H1 (cell line): ENCODE data around the gene FNIP2. TPM values are rescaled to one million over a fixed set of nuclear protein-coding genes. Genes with fewer than 3 reads are reported as not detected.

ENCODE experiments used
- CTCF ChIA-PET: fragments of 300-600 bp; sonication (Branson Sonifier 250); formaldehyde crosslinking; loops from one replicate; lab custom pipeline; 2021; ENCODE audit not compliant: partially characterized antibody; lab: Charles Lee
- POLR2A ChIA-PET: fragments of 300-600 bp; sonication (Branson Sonifier 250); formaldehyde crosslinking; loops from one replicate; lab custom pipeline; 2021; ENCODE audit warnings: inconsistent platforms; ENCODE audit not compliant: partially characterized antibody; lab: Charles Lee
- DNase-seq, 2 experiments: peaks; one replicate each; pipeline versions ENCODE4 v3.0.0 to v3.0.0-alpha.2; 2010 to 2022; ENCODE audit warnings: low spot score in 2 of 2, low read depth in 1 of 2, mixed read lengths in 1 of 2
- FAIRE-seq: peaks from 2 replicates; lab custom pipeline; 2011; peaks lifted over from hg19 to GRCh38; lab: Jason Lieb, UNC
- H2AFZ ChIP-seq: 2 replicates; pipeline ENCODE4 v1.8.1; 2012; ENCODE audit warnings: low read length, inconsistent platforms
- H2AK5ac ChIP-seq: 2 replicates; pipeline ENCODE4 v1.6.1; 2013; ENCODE audit warnings: low read depth, low read length
- H2BK120ac ChIP-seq: replicated peaks from 2 replicates; pipeline ENCODE3; 2013; ENCODE audit warnings: low read depth, low read length, inconsistent platforms
- H2BK12ac ChIP-seq: 2 replicates; pipeline ENCODE4 v1.6.1; 2013; ENCODE audit warnings: low read depth, low read length
- H2BK15ac ChIP-seq: 2 replicates; pipeline ENCODE4 v1.6.1; 2013; ENCODE audit warnings: low read length
- H2BK20ac ChIP-seq: 2 replicates; pipeline ENCODE4 v1.6.1; 2013; ENCODE audit warnings: low read length
- H2BK5ac ChIP-seq: 2 replicates; pipeline ENCODE4 v1.6.1; 2013; ENCODE audit warnings: low read depth, low read length
- H3K14ac ChIP-seq: 2 replicates; pipeline ENCODE4 v1.6.1; 2013; ENCODE audit warnings: inconsistent platforms; ENCODE audit not compliant: insufficient read length
- H3K18ac ChIP-seq: 2 replicates; pipeline ENCODE4 v1.6.1; 2013; ENCODE audit warnings: low read length; ENCODE audit errors: extremely low read depth
- H3K23ac ChIP-seq: 2 replicates; pipeline ENCODE4 v1.6.1; 2013; ENCODE audit warnings: inconsistent platforms; ENCODE audit not compliant: insufficient read length
- H3K23me2 ChIP-seq: 2 replicates; pipeline ENCODE4 v1.6.1; 2013; ENCODE audit warnings: low read depth, low read length
- H3K27ac ChIP-seq: 2 replicates; pipeline ENCODE4 v1.6.1; 2011; ENCODE audit warnings: low read depth, low read length, inconsistent platforms
- H3K27me3 ChIP-seq, 4 experiments: replicated peaks in 1 of 4; 1 replicate in 1 of 4; 2 replicates in 3 of 4; pipeline versions ENCODE4 v1.6.1 to v1.8.1; 2011 to 2013; ENCODE audit warnings: low read length in 3 of 4, mild to moderate bottlenecking in 3 of 4, inconsistent platforms in 2 of 4, mixed read lengths in 2 of 4, moderate library complexity in 1 of 4; ENCODE audit not compliant: control insufficient read depth in 3 of 4, insufficient read depth in 3 of 4; ENCODE audit errors: extremely low read depth in 1 of 4
- H3K36me3 ChIP-seq, 4 experiments: 2 replicates each; pipeline versions ENCODE4 v1.6.1 to v1.8.1; 2011 to 2013; ENCODE audit warnings: mild to moderate bottlenecking in 4 of 4, low read length in 3 of 4, moderate library complexity in 2 of 4, control low read depth in 1 of 4, inconsistent platforms in 1 of 4; ENCODE audit not compliant: insufficient read depth in 4 of 4, control insufficient read depth in 2 of 4
- H3K4ac ChIP-seq: replicated peaks from 2 replicates; pipeline ENCODE3; 2013; ENCODE audit warnings: low read length, low read depth, mixed read lengths, inconsistent platforms; ENCODE audit not compliant: insufficient read length
- H3K4me1 ChIP-seq, 4 experiments: replicated peaks in 1 of 4; 1 replicate in 1 of 4; 2 replicates in 3 of 4; pipeline versions ENCODE4 v1.6.1 to v1.8.1; 2011 to 2013; ENCODE audit warnings: low read length in 3 of 4, inconsistent platforms in 2 of 4, mixed read lengths in 1 of 4; ENCODE audit not compliant: insufficient read depth in 4 of 4, control insufficient read depth in 3 of 4
- H3K4me2 ChIP-seq, 2 experiments: 2 replicates each; pipeline versions ENCODE4 v1.6.1 to v1.8.1; 2011 to 2013; ENCODE audit warnings: low read depth in 2 of 2, low read length in 2 of 2, control low read depth in 1 of 2, inconsistent platforms in 1 of 2, mild to moderate bottlenecking in 1 of 2; ENCODE audit not compliant: insufficient read depth in 1 of 2
- H3K4me3 ChIP-seq, 4 experiments: fragments of 200-600, 300-600 bp in 1 of 4; sonication (generic), shearing (Covaris generic), sonication (Bioruptor Twin) in 1 of 4; 2 replicates each; pipeline versions ENCODE4 v1.5.1 to v1.8.1; 2011 to 2016; ENCODE audit warnings: low read length in 4 of 4, low read depth in 3 of 4, control low read depth in 2 of 4, inconsistent platforms in 2 of 4, mild to moderate bottlenecking in 2 of 4, mixed read lengths in 1 of 4, moderate library complexity in 1 of 4; ENCODE audit not compliant: insufficient read depth in 2 of 4; ENCODE audit errors: extremely low read depth in 1 of 4
- H3K56ac ChIP-seq: replicated peaks from 2 replicates; pipeline ENCODE3; 2013; ENCODE audit warnings: low read depth, mild to moderate bottlenecking, mixed read lengths, low read length, inconsistent platforms; ENCODE audit not compliant: insufficient read length
- H3K79me1 ChIP-seq: 2 replicates; pipeline ENCODE4 v1.6.1; 2013; ENCODE audit warnings: low read depth, low read length, control low read depth
- H3K79me2 ChIP-seq, 2 experiments: 2 replicates each; pipeline versions ENCODE4 v1.6.1 to v1.8.1; 2012 to 2013; ENCODE audit warnings: low read length in 2 of 2, mild to moderate bottlenecking in 2 of 2, inconsistent platforms in 1 of 2; ENCODE audit not compliant: insufficient read depth in 2 of 2, control insufficient read depth in 1 of 2
- H3K9ac ChIP-seq, 4 experiments: replicated peaks in 1 of 4; 1 replicate in 1 of 4; 2 replicates in 3 of 4; pipeline versions ENCODE4 v1.6.1 to v1.8.1; 2011 to 2013; ENCODE audit warnings: low read depth in 3 of 4, low read length in 3 of 4, control low read depth in 2 of 4, mild to moderate bottlenecking in 2 of 4, moderate library complexity in 2 of 4, inconsistent platforms in 1 of 4; ENCODE audit errors: extremely low read depth in 1 of 4
- H3K9me3 ChIP-seq, 2 experiments: 2 replicates each; pipeline versions ENCODE4 v1.6.1 to v1.8.1; 2012 to 2013; ENCODE audit warnings: mild to moderate bottlenecking in 2 of 2, moderate library complexity in 2 of 2, control low read depth in 1 of 2, inconsistent platforms in 1 of 2, low read depth in 1 of 2, low read length in 1 of 2, mixed read lengths in 1 of 2; ENCODE audit not compliant: insufficient read depth in 2 of 2
- H4K20me1 ChIP-seq, 2 experiments: replicated peaks in 1 of 2; 2 replicates each; pipeline versions ENCODE3 to v1.8.1; 2011 to 2013; ENCODE audit warnings: inconsistent platforms in 2 of 2, low read length in 2 of 2, mild to moderate bottlenecking in 1 of 2; ENCODE audit not compliant: insufficient read depth in 2 of 2, control insufficient read depth in 1 of 2
- H4K5ac ChIP-seq: 2 replicates; pipeline ENCODE4 v1.6.1; 2013; ENCODE audit warnings: low read length, low read depth, mixed read lengths, inconsistent platforms; ENCODE audit not compliant: insufficient read length
- H4K8ac ChIP-seq: 2 replicates; pipeline ENCODE4 v1.8.0; 2013; ENCODE audit warnings: mild to moderate bottlenecking, moderate library complexity, low read length, inconsistent platforms; ENCODE audit not compliant: insufficient read depth; ENCODE audit errors: extremely low read depth
- H4K91ac ChIP-seq: replicated peaks from 2 replicates; pipeline ENCODE3; 2013; ENCODE audit warnings: low read length, mixed read lengths, inconsistent platforms; ENCODE audit not compliant: insufficient read length
- BACH1 ChIP-seq: IDR thresholded peaks from 2 replicates; pipeline ENCODE4 v1.6.1; 2012; ENCODE audit warnings: low read length, improper control_type of control experiment
- BRCA1 ChIP-seq: IDR thresholded peaks from 2 replicates; pipeline ENCODE4 v1.6.1; 2012; ENCODE audit warnings: low read depth, low read length, improper control_type of control experiment
- CBX5 ChIP-seq: fragments of 300-800, 300-1000 bp; sonication (generic); IDR thresholded peaks from 2 replicates; pipeline ENCODE4 v1.7.1; 2016; ENCODE audit warnings: antibody characterized with exemption, low read length, low read depth
- E2F6 ChIP-seq: IDR thresholded peaks from 2 replicates; pipeline ENCODE4 v1.6.1; 2012; ENCODE audit warnings: inconsistent platforms
- EP300 ChIP-seq, 2 experiments: IDR thresholded peaks; 1 replicate in 1 of 2; 2 replicates in 1 of 2; pipeline ENCODE4 v1.6.1; 2011 to 2012; ENCODE audit warnings: low read depth in 2 of 2, low read length in 2 of 2, mild to moderate bottlenecking in 2 of 2, borderline replicate concordance in 1 of 2, inconsistent platforms in 1 of 2, moderate library complexity in 1 of 2
- JUND ChIP-seq: IDR thresholded peaks from 2 replicates; pipeline ENCODE4 v1.6.1; 2011; ENCODE audit warnings: mild to moderate bottlenecking, improper control_type of control experiment, low read length
- KDM4A ChIP-seq: IDR thresholded peaks from one replicate; pipeline ENCODE4 v1.7.1; 2012; ENCODE audit warnings: low read depth, mild to moderate bottlenecking, moderate library complexity, low read length, inconsistent platforms; ENCODE audit not compliant: severe bottlenecking
- MAFK ChIP-seq: IDR thresholded peaks from 2 replicates; pipeline ENCODE4 v1.6.1; 2012; ENCODE audit warnings: low read depth, mild to moderate bottlenecking, improper control_type of control experiment, low read length
- SIN3A ChIP-seq, 2 experiments: IDR thresholded peaks in 1 of 2; conservative IDR thresholded peaks in 1 of 2; 2 replicates each; pipeline ENCODE4 v1.6.1; 2011 to 2012; ENCODE audit warnings: low read length in 2 of 2, improper control_type of control experiment in 1 of 2, low read depth in 1 of 2, mild to moderate bottlenecking in 1 of 2
- SIX5 ChIP-seq: IDR thresholded peaks from 2 replicates; pipeline ENCODE4 v1.6.1; 2011; ENCODE audit warnings: mild to moderate bottlenecking, low read depth, low read length
- SP1 ChIP-seq: IDR thresholded peaks from 2 replicates; pipeline ENCODE4 v1.6.1; 2011; ENCODE audit warnings: low read depth, low read length
- SP2 ChIP-seq: IDR thresholded peaks from 2 replicates; pipeline ENCODE4 v1.6.1; 2012; ENCODE audit warnings: mild to moderate bottlenecking, low read length, inconsistent platforms
- SUZ12 ChIP-seq: fragments of 200-600 bp; sonication (generic); IDR thresholded peaks from 2 replicates; pipeline ENCODE4 v1.6.1; 2012; ENCODE audit warnings: mild to moderate bottlenecking, inconsistent platforms, low read length, moderate library complexity, mixed read lengths
- TCF12 ChIP-seq: IDR thresholded peaks from 2 replicates; pipeline ENCODE4 v1.6.1; 2011; ENCODE audit warnings: low read depth, mild to moderate bottlenecking, low read length
- YY1 ChIP-seq: IDR thresholded peaks from 2 replicates; pipeline ENCODE4 v1.6.1; 2011; ENCODE audit warnings: low read depth, mild to moderate bottlenecking, low read length
- WGBS, 2 experiments: shearing (Covaris generic) in 1 of 2; methylation state at CpG; one replicate each; pipeline versions ENCODE4 v1.1.6 to v1.1.7; 2013 to 2015; ENCODE audit warnings: low lambda C conversion rate in 2 of 2, mixed read lengths in 2 of 2, inconsistent platforms in 1 of 2, low coverage in 1 of 2, missing lambda C conversion rate in 1 of 2; ENCODE audit not compliant: insufficient replicate concordance in 2 of 2, insufficient coverage in 1 of 2, insufficient read length in 1 of 2; ENCODE audit errors: extremely low coverage in 1 of 2, missing lambda C conversion rate in 1 of 2; 5-methylcytosine and 5-hydroxymethylcytosine counted together
- polyA plus RNA-seq, 7 experiments: library from polyadenylated mRNA; depleted of rRNA in 3 of 7; stranded (reverse) in 5 of 7; unstranded in 2 of 7; fragments of >200 nt in 5 of 7; fragments of 200-250 nt in 2 of 7; gene quantifications; 1 replicate in 5 of 7; 2 replicates in 1 of 7; 4 replicates in 1 of 7; pipeline versions ENCODE4 v1.2.1 to v1.2.3, GENCODE V29; 2011 to 2013; ENCODE audit warnings: missing spikeins in 2 of 7, mixed read lengths in 2 of 7
- total RNA-seq: library from RNA; stranded (reverse); fragmentation: NEBNext Ultra II Directional; extraction: Animal tissue kit (Norgen Biotek cat#: 25700); gene quantifications from 2 replicates; pipeline ENCODE4 v1.2.1, GENCODE V29; 2021

The FNIP2 gene
- total and polyA plus RNA-seq, 2 of the 8 experiments (the other 6 are each of a cell fraction or from before 2014, with no cell fraction given): 4.0 to 13.0 TPM

DNA sequence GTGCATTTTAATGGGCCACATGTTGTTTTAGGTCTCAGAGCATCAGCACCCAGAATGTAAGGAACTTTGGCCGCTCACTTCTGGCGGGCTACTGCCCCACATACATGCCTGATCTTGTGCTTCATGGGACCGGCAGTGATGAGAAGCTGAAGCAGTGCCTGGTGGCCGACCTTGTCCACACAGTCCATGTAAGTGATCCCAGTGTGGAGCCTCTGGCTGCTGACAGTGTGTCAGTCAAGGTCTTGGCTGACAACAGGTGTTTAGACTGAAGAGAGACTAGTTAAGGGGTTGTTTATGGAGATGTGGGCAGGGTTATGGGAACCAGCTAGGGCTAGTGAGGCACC lies 101.4 kb downstream of the FNIP2 start:
- H4K20me1 ChIP-seq: no peaks in the 10 kb centered on the region
- peaks cover 0 to 6% (median 0%) of the 10 kb centered on the region in 4 experiments; a peak in 1 of 8 replicates for H3K36me3 ChIP-seq
- no peak overlapping the region for H2BK15ac ChIP-seq
- CTCF ChIA-PET: interaction anchor here (1.0 to 2.6 kb wide), 6 partner anchors 9 to 170 kb away, joined by 3 to 13 read pairs (median 4); no protein-coding TSS in a partner anchor
- no peak overlapping the region for H3K4ac ChIP-seq
- POLR2A ChIA-PET: no interaction called here
- H2BK120ac ChIP-seq: no peak overlapping the region
- H3K9me3 ChIP-seq: no peaks in the 10 kb centered on the region
- WGBS, 2 experiments: 89% methylated on average over 4 of the region's 4 CpGs; no CpG with 5 or more reads in 1 of the 2 experiments
- H3K23ac ChIP-seq: no peak overlapping the region
- no peak overlapping the region for H3K18ac ChIP-seq
- no peaks in the 10 kb centered on the region for H3K79me2 ChIP-seq
- H4K8ac ChIP-seq: no peak overlapping the region; the same call in 1 of the 2 replicates
- H2BK12ac ChIP-seq: no peak overlapping the region
- H3K14ac ChIP-seq: no peak overlapping the region
- no peak overlapping the region for H4K5ac ChIP-seq
- H3K4me2 ChIP-seq: no peak overlapping the region
- no peak overlapping the region for H2BK20ac ChIP-seq
- peaks cover 0 to 10% (median 6%) of the 10 kb centered on the region in 4 experiments; a peak in 5 of 7 replicates for H3K4me1 ChIP-seq
- no peak overlapping the region for H4K91ac ChIP-seq
- 0 out of 2 replicates have a peak overlapping the region, but pooled peaks have one; percentile 9 for H2BK5ac ChIP-seq
- H3K23me2 ChIP-seq: no peaks in the 10 kb centered on the region
- FAIRE-seq: no peak
- H3K79me1 ChIP-seq: no peaks in the 10 kb centered on the region
- no peak overlapping the region for H3K4me3 ChIP-seq
- no peak for DNase-seq
- no peaks in the 10 kb centered on the region for H3K27me3 ChIP-seq
- H2AK5ac ChIP-seq: no peak overlapping the region
- H3K56ac ChIP-seq: no peak overlapping the region
- H3K27ac ChIP-seq: no peak overlapping the region
- H2AFZ ChIP-seq: no peak overlapping the region
- no peak overlapping the region for H3K9ac ChIP-seq
- TF ChIP-seq SP2: no peak
- no peak for TF ChIP-seq SP1
- TF ChIP-seq SIN3A (conservative IDR thresholded peaks at IDR 0.05 in 1 of 2, IDR thresholded peaks at IDR 0.05 in 1 of 2; ENCODE audit: low read depth in 1 of 2, low read length in 2 of 2): no peak
- no peak for TF ChIP-seq BACH1
- TF ChIP-seq SUZ12: no peak
- no peak for TF ChIP-seq SIX5
- TF ChIP-seq E2F6: no peak
- no peak for TF ChIP-seq YY1
- no peak for TF ChIP-seq EP300 (IDR thresholded peaks at IDR 0.05; ENCODE audit: borderline replicate concordance in 1 of 2, low read depth in 2 of 2, low read length in 2 of 2)
- no peak for TF ChIP-seq JUND
- no peak for TF ChIP-seq BRCA1
- no peak for TF ChIP-seq CBX5
- no peak for TF ChIP-seq TCF12
- no peak for TF ChIP-seq MAFK
- no peak for TF ChIP-seq KDM4A
